ENCODE results near the gene UGT1A8.
"Not testable (repeated sequence)": the region's sequence is repeated elsewhere in the genome, so short reads cannot be mapped to it uniquely, and the experiment has no call there.

UGT1A8 gene

GRCh38 chr2:233617476-233617875, at the start of gene UGT1A8:
UGT1A8 (plus strand) TSS chr2:233617633; CDS start chr2:233617708, 75 bp downstream.
- not testable (repeated sequence) for DNase-seq

- DNase-seq, result no peak
These were observed 46.4 kb upstream of the UGT1A8 start for GRCh38 chr2:233571001-233571400.

GRCh38 chr2:233571462-233571861, 46.0 kb upstream of the UGT1A8 start:
- DNase-seq, result no peak

- no peak for DNase-seq
These were observed 45.0 kb upstream of the UGT1A8 start for GRCh38 chr2:233572468-233572867.

- not testable (repeated sequence) for DNase-seq
These were observed 40.1 kb upstream of the UGT1A8 start for GRCh38 chr2:233577341-233577740.

- not testable (repeated sequence) for DNase-seq
These were observed 34.0 kb upstream of the UGT1A8 start for GRCh38 chr2:233583217-233583965.

- no peak for DNase-seq
These were observed 33.2 kb upstream of the UGT1A8 start for GRCh38 chr2:233584210-233584609.

- no peak for DNase-seq
These were observed 29.0 kb upstream of the UGT1A8 start for GRCh38 chr2:233588400-233588799.

GRCh38 chr2:233592706-233593105, 24.7 kb upstream of the UGT1A8 start:
- DNase-seq, result not testable (repeated sequence)

- no peak for DNase-seq
These were observed 24.2 kb upstream of the UGT1A8 start for GRCh38 chr2:233593201-233593600.

- peak; percentile 49 for DNase-seq
These were observed 19.9 kb upstream of the UGT1A8 start for GRCh38 chr2:233597522-233597921.

- DNase-seq, result no peak
These were observed 18.5 kb upstream of the UGT1A8 start for GRCh38 chr2:233598952-233599351.

- no peak for DNase-seq
These were observed 17.0 kb upstream of the UGT1A8 start for GRCh38 chr2:233600386-233600785.

- DNase-seq, result no peak
These were observed 15.4 kb upstream of the UGT1A8 start for GRCh38 chr2:233602076-233602475.

GRCh38 chr2:233603520-233603919, 13.9 kb upstream of the UGT1A8 start:
- no peak for DNase-seq

- no peak for DNase-seq
These were observed 12.6 kb upstream of the UGT1A8 start for GRCh38 chr2:233604826-233605225.

- DNase-seq, result no peak
These were observed 11.8 kb upstream of the UGT1A8 start for GRCh38 chr2:233605680-233606079.

- no peak for DNase-seq
These were observed 6.1 kb upstream of the UGT1A8 start for GRCh38 chr2:233611284-233611683.

GRCh38 chr2:233620204-233620603, 2.8 kb downstream of the UGT1A8 start:
- no peak for DNase-seq

- not testable (repeated sequence) for DNase-seq
These were observed 4.4 kb downstream of the UGT1A8 start for GRCh38 chr2:233621863-233622262.

- no peak for DNase-seq
These were observed 10.0 kb downstream of the UGT1A8 start for GRCh38 chr2:233627331-233628025.

GRCh38 chr2:233636306-233636705, 18.9 kb downstream of the UGT1A8 start, which contains the start of gene UGT1A10:
UGT1A10 (plus strand) TSS chr2:233636448; CDS start chr2:233636523, 75 bp downstream.
- DNase-seq, result not testable (repeated sequence)

- DNase-seq, result no peak
These were observed 21.4 kb downstream of the UGT1A8 start for GRCh38 chr2:233638836-233639235.

- no peak for DNase-seq
These were observed 22.4 kb downstream of the UGT1A8 start for GRCh38 chr2:233639860-233640259.

Measured in NCI-H2029 (cell line).